CD4-positive, CD25-positive, alpha-beta regulatory T cell (primary cell): ENCODE data around the gene CD101. TPM values are rescaled to one million over a fixed set of nuclear protein-coding genes. Genes with fewer than 3 reads are reported as not detected.

Experiments used
- ATAC-seq, 2 donors: fragments of 150-1000 bp; cut with Tn5 transposase; one replicate each; pipeline ENCODE4 v1.10.0; 2021; ENCODE audit warnings: low read depth in 2 of 2, moderate number of reproducible peaks in 2 of 2, moderate library complexity in 1 of 2
- DNase-seq, 3 donors: peaks; one replicate each; pipeline versions ENCODE4 v3.0.0 to v3.0.0-alpha.2; 2012 to 2022; ENCODE audit warnings: mixed read lengths in 1 of 3
- H3K27ac ChIP-seq: one replicate; pipeline ENCODE4 v1.7.0; 2013; ENCODE audit warnings: mild to moderate bottlenecking, low read length; ENCODE audit not compliant: insufficient read depth, poor library complexity, severe bottlenecking
- H3K27me3 ChIP-seq: one replicate; pipeline ENCODE4 v1.7.0; 2013; ENCODE audit warnings: low read length; ENCODE audit not compliant: control insufficient read depth, insufficient read depth
- H3K36me3 ChIP-seq: one replicate; pipeline ENCODE4 v1.7.0; 2013; ENCODE audit warnings: mild to moderate bottlenecking, low read length, moderate library complexity; ENCODE audit not compliant: control insufficient read depth, insufficient read depth
- H3K4me1 ChIP-seq: 2 replicates; pipeline ENCODE4 v1.7.0; 2013; ENCODE audit warnings: mild to moderate bottlenecking, low read length; ENCODE audit not compliant: insufficient read depth, control insufficient read depth, poor library complexity, severe bottlenecking
- H3K4me3 ChIP-seq: one replicate; pipeline ENCODE4 v1.7.0; 2013; ENCODE audit warnings: low read depth, mild to moderate bottlenecking, low read length, moderate library complexity
- H3K9me3 ChIP-seq, 2 experiments: 1 replicate in 1 of 2; 2 replicates in 1 of 2; pipeline ENCODE4 v1.7.0; 2013; ENCODE audit warnings: low read length in 2 of 2, mild to moderate bottlenecking in 1 of 2, moderate library complexity in 1 of 2; ENCODE audit not compliant: control insufficient read depth in 2 of 2
- H3K27ac Mint-ChIP-seq, 3 donors: one replicate each; pipeline ENCODE4 v1.8.0; 2020 to 2022; ENCODE audit warnings: mild to moderate bottlenecking in 3 of 3, mixed read lengths in 3 of 3, moderate library complexity in 2 of 3
- H3K27me3 Mint-ChIP-seq: one replicate; pipeline ENCODE4 v1.8.0; 2022; ENCODE audit warnings: mild to moderate bottlenecking, mixed read lengths
- H3K36me3 Mint-ChIP-seq: one replicate; pipeline ENCODE4 v1.8.0; 2020; ENCODE audit warnings: mixed read lengths
- H3K4me1 Mint-ChIP-seq, 4 donors: one replicate each; pipeline ENCODE4 v1.8.0; 2020 to 2022; ENCODE audit warnings: mixed read lengths in 4 of 4, mild to moderate bottlenecking in 1 of 4
- H3K4me3 Mint-ChIP-seq, 4 donors: one replicate each; pipeline ENCODE4 v1.8.0; 2020 to 2022; ENCODE audit warnings: mild to moderate bottlenecking in 4 of 4, mixed read lengths in 4 of 4, moderate library complexity in 3 of 4
- H3K9me3 Mint-ChIP-seq, 7 donors: one replicate each; pipeline ENCODE4 v1.8.0; 2020 to 2022; ENCODE audit warnings: mixed read lengths in 7 of 7, mild to moderate bottlenecking in 3 of 7, moderate library complexity in 2 of 7
- polyA plus RNA-seq, 4 donors: library from polyadenylated mRNA; unstranded; fragments of 300-500 nt; fragmentation: Illumina TruSeq; gene quantifications; one replicate each; pipeline ENCODE4 v1.2.3, GENCODE V29; 2021
- total RNA-seq: library from RNA; stranded (reverse); gene quantifications from one replicate; pipeline ENCODE4 v1.2.3, GENCODE V29; 2022

Gene CD101, protein sequence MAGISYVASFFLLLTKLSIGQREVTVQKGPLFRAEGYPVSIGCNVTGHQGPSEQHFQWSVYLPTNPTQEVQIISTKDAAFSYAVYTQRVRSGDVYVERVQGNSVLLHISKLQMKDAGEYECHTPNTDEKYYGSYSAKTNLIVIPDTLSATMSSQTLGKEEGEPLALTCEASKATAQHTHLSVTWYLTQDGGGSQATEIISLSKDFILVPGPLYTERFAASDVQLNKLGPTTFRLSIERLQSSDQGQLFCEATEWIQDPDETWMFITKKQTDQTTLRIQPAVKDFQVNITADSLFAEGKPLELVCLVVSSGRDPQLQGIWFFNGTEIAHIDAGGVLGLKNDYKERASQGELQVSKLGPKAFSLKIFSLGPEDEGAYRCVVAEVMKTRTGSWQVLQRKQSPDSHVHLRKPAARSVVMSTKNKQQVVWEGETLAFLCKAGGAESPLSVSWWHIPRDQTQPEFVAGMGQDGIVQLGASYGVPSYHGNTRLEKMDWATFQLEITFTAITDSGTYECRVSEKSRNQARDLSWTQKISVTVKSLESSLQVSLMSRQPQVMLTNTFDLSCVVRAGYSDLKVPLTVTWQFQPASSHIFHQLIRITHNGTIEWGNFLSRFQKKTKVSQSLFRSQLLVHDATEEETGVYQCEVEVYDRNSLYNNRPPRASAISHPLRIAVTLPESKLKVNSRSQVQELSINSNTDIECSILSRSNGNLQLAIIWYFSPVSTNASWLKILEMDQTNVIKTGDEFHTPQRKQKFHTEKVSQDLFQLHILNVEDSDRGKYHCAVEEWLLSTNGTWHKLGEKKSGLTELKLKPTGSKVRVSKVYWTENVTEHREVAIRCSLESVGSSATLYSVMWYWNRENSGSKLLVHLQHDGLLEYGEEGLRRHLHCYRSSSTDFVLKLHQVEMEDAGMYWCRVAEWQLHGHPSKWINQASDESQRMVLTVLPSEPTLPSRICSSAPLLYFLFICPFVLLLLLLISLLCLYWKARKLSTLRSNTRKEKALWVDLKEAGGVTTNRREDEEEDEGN
- total RNA-seq (14.9 TPM), polyA plus RNA-seq (10 to 100 TPM in 2 of 4 donors, 1 to 10 TPM in 2; 4.3 to 38.9 (median 19.4) TPM)

DNA sequence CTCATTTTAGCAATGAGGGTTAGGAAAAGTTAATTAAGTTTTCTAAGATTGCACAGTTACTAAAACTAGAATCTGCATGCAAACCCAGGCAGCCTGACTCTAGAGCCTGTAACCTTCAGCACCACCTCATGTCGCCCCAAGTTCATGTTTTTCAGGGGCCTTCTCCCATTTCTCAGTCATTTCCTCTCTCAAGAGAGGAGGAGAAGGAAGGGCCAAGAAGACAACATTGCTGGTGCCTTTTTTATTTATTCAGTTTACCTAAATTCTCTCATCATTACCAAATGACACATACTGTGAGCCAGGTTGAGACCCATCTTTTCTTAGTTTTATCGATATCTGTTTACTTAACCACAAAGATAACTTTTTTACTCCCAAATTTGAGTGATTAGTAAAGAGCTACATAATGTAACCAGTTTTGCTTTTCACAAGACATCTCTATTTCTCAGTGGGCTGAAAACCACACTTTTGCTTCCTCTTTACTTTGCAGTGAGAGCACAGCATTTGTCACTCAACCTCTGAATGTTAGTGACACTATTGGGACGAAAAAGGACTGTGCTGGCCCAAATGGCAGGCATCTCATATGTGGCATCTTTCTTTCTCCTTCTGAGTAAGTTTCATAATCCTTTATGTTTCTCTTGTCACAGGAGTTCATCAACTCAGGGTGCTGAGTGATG, at the start of gene CD101:
Gene CD101 (plus strand): TSS at position 507 of the 674 bp plus-strand sequence. CDS start 58 bp downstream, at position 565.
- H3K27me3 ChIP-seq, result no peaks in the 10 kb centered on the region
- peak in 1 of 3 donors; percentile 58 for DNase-seq
- H3K36me3 Mint-ChIP-seq, result peaks cover 6% of the 10 kb centered on the region
- peaks cover 14 to 62% (median 28%) of the 10 kb centered on the region in 4 donors for H3K4me1 Mint-ChIP-seq
- H3K9me3 Mint-ChIP-seq, result no peaks in the 10 kb centered on the region
- H3K9me3 ChIP-seq, result no peaks in the 10 kb centered on the region
- peak within 1 kb of the TSS in 3 of 4 donors; percentile 48 to 89 (median 89) for H3K4me3 Mint-ChIP-seq
- no peaks in the 10 kb centered on the region for H3K36me3 ChIP-seq
- H3K27ac Mint-ChIP-seq, result peak within 1 kb of the TSS; percentile 88 to 96 (median 94)
- no peaks in the 10 kb centered on the region for H3K27me3 Mint-ChIP-seq
- peaks cover 14% of the 10 kb centered on the region for H3K4me1 ChIP-seq
- peak within 1 kb of the TSS; percentile 61 for H3K4me3 ChIP-seq
- ATAC-seq, result peak; percentile 63 to 74
- H3K27ac ChIP-seq, result peak within 1 kb of the TSS; percentile 62

GRCh38 chr1:116952738-116953275, 48.8 kb upstream of the CD101 start:
- no peaks in the 10 kb centered on the region for H3K36me3 ChIP-seq
- Mint-ChIP-seq H3K27me3 (no peaks in the 10 kb centered on the region), H3K4me3 (no peak overlapping the region), H3K9me3 (no peaks in the 10 kb centered on the region), H3K36me3 (peaks cover 3% of the 10 kb centered on the region), H3K27ac (no peak overlapping the region), H3K4me1 (no peaks in the 10 kb centered on the region)
- no peaks in the 10 kb centered on the region for H3K9me3 ChIP-seq
- no peaks in the 10 kb centered on the region for H3K27me3 ChIP-seq
- no peak for DNase-seq
- H3K4me1 ChIP-seq, result no peaks in the 10 kb centered on the region
- no peak for ATAC-seq
- H3K4me3 ChIP-seq, result no peak overlapping the region
- H3K27ac ChIP-seq, result no peak overlapping the region

DNA sequence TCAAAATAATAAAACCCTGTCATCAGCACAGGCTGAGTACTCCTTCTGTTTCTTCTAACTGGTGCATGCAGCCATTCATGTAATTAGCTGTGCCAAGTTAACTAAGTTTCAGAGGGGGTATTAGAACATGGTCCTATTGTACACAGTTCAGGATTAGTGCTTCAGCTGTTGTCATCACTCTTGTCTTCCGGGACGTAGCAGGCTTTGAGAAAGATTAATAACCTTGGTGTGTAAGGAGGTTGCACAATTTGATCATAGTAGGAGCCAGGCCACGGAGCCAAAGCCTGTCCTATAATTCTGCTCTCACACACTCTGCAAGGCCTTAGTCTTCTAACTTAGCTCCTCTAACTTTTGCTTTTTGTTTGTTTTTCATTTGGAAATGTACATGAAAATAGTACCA, 47.1 kb upstream of the CD101 start:
- no peak overlapping the region for H3K27ac Mint-ChIP-seq

GRCh38 chr1:116956378-116956777, 45.2 kb upstream of the CD101 start:
- Mint-ChIP-seq H3K36me3 (no peaks in the 10 kb centered on the region), H3K27me3 (no peaks in the 10 kb centered on the region)
- ATAC-seq, result no peak

More for the DNA sequence above, 47.1 kb upstream of the CD101 start:
- no peak overlapping the region for H3K4me3 ChIP-seq
- H3K4me1 ChIP-seq, result no peaks in the 10 kb centered on the region
- Mint-ChIP-seq H3K4me3 (no peak overlapping the region), H3K36me3 (peaks cover 3% of the 10 kb centered on the region), H3K4me1 (no peaks in the 10 kb centered on the region), H3K27me3 (no peaks in the 10 kb centered on the region), H3K9me3 (no peaks in the 10 kb centered on the region)
- H3K27me3 ChIP-seq, result no peaks in the 10 kb centered on the region
- no peak for DNase-seq
- no peak overlapping the region for H3K27ac ChIP-seq
- no peak for ATAC-seq
- no peaks in the 10 kb centered on the region for H3K9me3 ChIP-seq
- no peaks in the 10 kb centered on the region for H3K36me3 ChIP-seq

DNA sequence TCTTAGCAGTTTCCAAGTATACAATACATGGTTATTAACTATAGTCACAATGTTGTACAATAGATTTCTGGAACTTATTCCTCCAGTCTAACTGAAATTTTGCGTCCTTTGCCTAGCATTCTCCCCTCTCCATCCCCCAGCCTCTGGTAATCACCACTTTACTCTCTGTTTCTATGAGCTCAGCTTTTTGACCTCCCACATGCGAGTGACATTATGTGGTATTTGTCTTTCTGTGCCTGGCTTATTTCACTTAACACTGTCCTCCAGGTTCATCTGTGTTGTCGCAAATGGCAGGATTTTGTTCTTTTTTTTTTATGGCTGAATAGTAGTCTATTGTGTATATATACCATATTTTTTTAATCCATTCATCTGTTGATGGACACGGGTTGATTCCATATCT, 43.9 kb upstream of the CD101 start:
- Mint-ChIP-seq H3K4me1 (peaks cover 0 to 2% (median 0%) of the 10 kb centered on the region in 4 donors), H3K36me3 (no peaks in the 10 kb centered on the region), H3K27me3 (no peaks in the 10 kb centered on the region), H3K9me3 (no peaks in the 10 kb centered on the region), H3K4me3 (no peak overlapping the region), H3K27ac (no peak overlapping the region)
- Histone ChIP-seq H3K4me1 (peaks cover 4% of the 10 kb centered on the region), H3K27ac (no peak overlapping the region), H3K9me3 (no peaks in the 10 kb centered on the region), H3K27me3 (no peaks in the 10 kb centered on the region), H3K4me3 (no peak overlapping the region), H3K36me3 (no peaks in the 10 kb centered on the region)
- DNase-seq (no peak), ATAC-seq (no peak)

More at GRCh38 chr1:116956378-116956777, 45.2 kb upstream of the CD101 start:
- Mint-ChIP-seq H3K9me3 (no peaks in the 10 kb centered on the region), H3K4me1 (peaks cover 0 to 2% (median 0%) of the 10 kb centered on the region in 4 donors), H3K4me3 (no peak overlapping the region), H3K27ac (no peak overlapping the region)
- Histone ChIP-seq H3K27me3 (no peaks in the 10 kb centered on the region), H3K4me1 (no peaks in the 10 kb centered on the region), H3K4me3 (no peak overlapping the region), H3K27ac (no peak overlapping the region), H3K36me3 (no peaks in the 10 kb centered on the region), H3K9me3 (no peaks in the 10 kb centered on the region)
- no peak for DNase-seq

GRCh38 chr1:116958110-116958509, 43.5 kb upstream of the CD101 start:
- H3K27me3 Mint-ChIP-seq, result no peaks in the 10 kb centered on the region
- no peak overlapping the region for H3K27ac ChIP-seq
- no peak overlapping the region for H3K4me3 ChIP-seq

GRCh38 chr1:116958977-116959376, 42.6 kb upstream of the CD101 start:
- Histone ChIP-seq H3K27ac (no peak overlapping the region), H3K9me3 (no peaks in the 10 kb centered on the region), H3K27me3 (no peaks in the 10 kb centered on the region), H3K36me3 (no peaks in the 10 kb centered on the region), H3K4me1 (peaks cover 12% of the 10 kb centered on the region), H3K4me3 (no peak overlapping the region)
- Mint-ChIP-seq H3K27me3 (no peaks in the 10 kb centered on the region), H3K27ac (no peak overlapping the region), H3K9me3 (no peaks in the 10 kb centered on the region), H3K4me3 (no peak overlapping the region), H3K36me3 (no peaks in the 10 kb centered on the region), H3K4me1 (peaks cover 0 to 2% (median 0%) of the 10 kb centered on the region in 4 donors)
- no peak for DNase-seq
- ATAC-seq, result no peak

More at GRCh38 chr1:116958110-116958509, 43.5 kb upstream of the CD101 start:
- peaks cover 9% of the 10 kb centered on the region for H3K4me1 ChIP-seq
- no peak for DNase-seq
- no peak for ATAC-seq
- Mint-ChIP-seq H3K36me3 (no peaks in the 10 kb centered on the region), H3K27ac (no peak overlapping the region), H3K4me3 (no peak overlapping the region), H3K9me3 (no peaks in the 10 kb centered on the region), H3K4me1 (peaks cover 0 to 2% (median 0%) of the 10 kb centered on the region in 4 donors)
- H3K36me3 ChIP-seq, result no peaks in the 10 kb centered on the region
- H3K27me3 ChIP-seq, result no peaks in the 10 kb centered on the region
- H3K9me3 ChIP-seq, result no peaks in the 10 kb centered on the region
